HEK293 (cell line): Measurements from ENCODE around the gene TPM4.

ENCODE experiments used
- CTCF ChIP-seq: fragments of 450-650 bp; formaldehyde crosslinking; IDR thresholded peaks from 2 replicates; pipeline ENCODE4 v1.5.1; 2016; ENCODE audit warnings: missing biosample characterization, missing genetic modification characterization
- ZBTB21 ChIP-seq: fragments of 450-650 bp; formaldehyde crosslinking; IDR thresholded peaks from 2 replicates; pipeline ENCODE4 v1.5.1; 2017; ENCODE audit warnings: missing biosample characterization, missing genetic modification characterization
- ZBTB7A ChIP-seq: fragments of 450-650 bp; formaldehyde crosslinking; IDR thresholded peaks from 2 replicates; pipeline ENCODE4 v1.5.1; 2016; ENCODE audit warnings: low read depth, missing biosample characterization, missing genetic modification characterization
- ZNF24 ChIP-seq: fragments of 450-650 bp; formaldehyde crosslinking; IDR thresholded peaks from 2 replicates; pipeline ENCODE4 v1.5.1; 2016; ENCODE audit warnings: missing biosample characterization, missing genetic modification characterization

DNA sequence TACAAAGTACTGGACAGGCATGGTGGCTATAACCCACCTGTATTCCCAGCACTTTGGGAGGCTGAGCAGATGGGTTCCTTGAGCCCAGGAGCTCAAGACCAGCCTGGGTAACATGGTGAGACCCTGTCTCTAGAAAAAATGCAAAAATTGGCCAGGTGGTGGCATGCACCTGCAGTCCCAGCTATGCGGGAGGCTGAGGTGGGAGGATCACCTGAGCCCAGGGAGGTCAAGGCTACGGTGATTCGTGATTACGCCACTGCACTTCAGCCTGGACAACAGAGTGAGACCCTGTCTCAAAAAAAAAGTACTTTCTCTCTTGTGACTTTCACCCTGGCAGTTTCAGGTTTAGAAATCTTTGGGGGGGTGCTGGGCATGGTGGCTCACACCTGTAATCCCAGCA lies 24.2 kb downstream of the TPM4 start:
- TF ChIP-seq CTCF (tag by site-specific recombination) (no peak), ZBTB21 (no peak), ZBTB7A (no peak), ZNF24 (no peak)
